ENCODE results near the gene CFAP74. TPM values are rescaled to one million over a fixed set of nuclear protein-coding genes. Genes with fewer than 3 reads are reported as not detected.

Gene CFAP74
- total RNA-seq, 1 donor from 2014 or later = 6.6 TPM

GRCh38 chr1:1927751-1928150 lies 75.8 kb downstream of the CFAP74 start:
- no peaks in the 10 kb centered on the region for H3K27me3 ChIP-seq (ENCODE audit: low read depth)
- DNase-seq (no peak), ATAC-seq (no peak)
- no peak for TF ChIP-seq CTCF (IDR thresholded peaks at IDR 0.05)
- no peaks in the 10 kb centered on the region for H3K36me3 ChIP-seq
- H3K27ac ChIP-seq = peak overlapping the region; percentile 53
- no peak overlapping the region for H3K4me3 ChIP-seq
- intact Hi-C loops (cut with DNase I) = no loop called here
- H3K4me1 ChIP-seq = peaks cover 7% of the 10 kb centered on the region
- no peaks in the 10 kb centered on the region for H3K9me3 ChIP-seq

- intact Hi-C loops (cut with DNase I) = no loop called here
- peak overlapping the region; percentile 53 for H3K27ac ChIP-seq
- no peak for ATAC-seq
Observed at GRCh38 chr1:1926886-1927660, 76.5 kb downstream of the CFAP74 start.

GRCh38 chr1:1926346-1926811 lies 77.2 kb downstream of the CFAP74 start:
- Histone ChIP-seq H3K4me1 (peaks cover 7% of the 10 kb centered on the region), H3K27ac (no peak overlapping the region)
- no peak for DNase-seq

More at GRCh38 chr1:1926886-1927660, 76.5 kb downstream of the CFAP74 start:
- no peak for TF ChIP-seq CTCF (IDR thresholded peaks at IDR 0.05)
- H3K9me3 ChIP-seq = no peaks in the 10 kb centered on the region
- H3K36me3 ChIP-seq = no peaks in the 10 kb centered on the region
- peaks cover 7% of the 10 kb centered on the region for H3K4me1 ChIP-seq
- no peak overlapping the region for H3K4me3 ChIP-seq
- H3K27me3 ChIP-seq (ENCODE audit: low read depth) = no peaks in the 10 kb centered on the region
- no peak for DNase-seq

GRCh38 chr1:1925437-1926345 lies 77.9 kb downstream of the CFAP74 start:
- TF ChIP-seq CTCF (IDR thresholded peaks at IDR 0.05) = no peak
- H3K27me3 ChIP-seq (ENCODE audit: low read depth) = no peaks in the 10 kb centered on the region
- H3K9me3 ChIP-seq = no peaks in the 10 kb centered on the region

More at GRCh38 chr1:1926346-1926811, 77.2 kb downstream of the CFAP74 start:
- Histone ChIP-seq H3K36me3 (no peaks in the 10 kb centered on the region), H3K27me3 (ENCODE audit: low read depth) (no peaks in the 10 kb centered on the region), H3K9me3 (no peaks in the 10 kb centered on the region), H3K4me3 (no peak overlapping the region)
- intact Hi-C loops (cut with DNase I) = no loop called here
- no peak for ATAC-seq
- no peak for TF ChIP-seq CTCF (IDR thresholded peaks at IDR 0.05)

GRCh38 chr1:1924849-1925248 lies 78.7 kb downstream of the CFAP74 start:
- Histone ChIP-seq H3K9me3 (no peaks in the 10 kb centered on the region), H3K36me3 (no peaks in the 10 kb centered on the region), H3K4me3 (no peak overlapping the region), H3K27me3 (ENCODE audit: low read depth) (no peaks in the 10 kb centered on the region), H3K4me1 (peaks cover 7% of the 10 kb centered on the region), H3K27ac (no peak overlapping the region)
- intact Hi-C loops (cut with DNase I) = no loop called here
- DNase-seq (no peak), ATAC-seq (no peak)
- TF ChIP-seq CTCF (IDR thresholded peaks at IDR 0.05) = no peak

More at GRCh38 chr1:1925437-1926345, 77.9 kb downstream of the CFAP74 start:
- Histone ChIP-seq H3K4me3 (no peak overlapping the region), H3K36me3 (no peaks in the 10 kb centered on the region), H3K4me1 (peaks cover 7% of the 10 kb centered on the region), H3K27ac (no peak overlapping the region)
- DNase-seq = no peak
- intact Hi-C loops (cut with DNase I) = no loop called here
- no peak for ATAC-seq
